Endothelial cell (in vitro differentiated cells): ENCODE results near the gene WFS1. TPM values are rescaled to one million over a fixed set of nuclear protein-coding genes. Genes with fewer than 3 reads are reported as not detected.

Source experiments
- DNase-seq: peaks from one replicate; pipeline ENCODE4 v3.0.0; 2021; ENCODE audit warnings: low spot score
- H3K27ac Mint-ChIP-seq: one replicate; pipeline ENCODE4 v1.8.0; 2021; ENCODE audit warnings: mixed read lengths, inconsistent platforms; ENCODE audit not compliant: unreplicated experiment
- H3K27me3 Mint-ChIP-seq: one replicate; pipeline ENCODE4 v1.8.0; 2021; ENCODE audit warnings: mild to moderate bottlenecking, moderate library complexity, mixed read lengths, inconsistent platforms; ENCODE audit not compliant: unreplicated experiment
- H3K36me3 Mint-ChIP-seq: one replicate; pipeline ENCODE4 v1.8.0; 2021; ENCODE audit warnings: mild to moderate bottlenecking, low read depth, mixed read lengths, inconsistent platforms; ENCODE audit not compliant: unreplicated experiment
- H3K4me1 Mint-ChIP-seq: one replicate; pipeline ENCODE4 v1.8.0; 2021; ENCODE audit warnings: mild to moderate bottlenecking, mixed read lengths, inconsistent platforms; ENCODE audit not compliant: unreplicated experiment
- H3K4me3 Mint-ChIP-seq: one replicate; pipeline ENCODE4 v1.8.0; 2021; ENCODE audit warnings: mild to moderate bottlenecking, mixed read lengths, inconsistent platforms; ENCODE audit not compliant: unreplicated experiment
- H3K9me3 Mint-ChIP-seq: one replicate; pipeline ENCODE4 v1.8.0; 2021; ENCODE audit warnings: mixed read lengths, inconsistent platforms; ENCODE audit not compliant: unreplicated experiment
- CTCF ChIP-seq: fragments of 200-600 bp; sonication (generic); IDR thresholded peaks from one replicate; pipeline ENCODE4 v1.5.0; 2021; ENCODE audit warnings: antibody characterized with exemption; ENCODE audit not compliant: unreplicated experiment
- total RNA-seq: library from RNA; stranded (reverse); fragmentation: NEBNext Ultra II Directional; extraction: Animal tissue kit (Norgen Biotek cat#: 25700); gene quantifications from one replicate; pipeline ENCODE4 v1.2.1, GENCODE V29; 2021; ENCODE audit not compliant: unreplicated experiment

The WFS1 gene
- total RNA-seq, 1 donor from 2014 or later: 53.2 TPM

GRCh38 chr4:6327220-6327917, 57.7 kb downstream of the WFS1 start:
- no peak overlapping the region for H3K27ac Mint-ChIP-seq
- peaks cover 14% of the 10 kb centered on the region for H3K27me3 Mint-ChIP-seq
- peak; percentile 94 for DNase-seq
- no peaks in the 10 kb centered on the region for H3K9me3 Mint-ChIP-seq
- no peak overlapping the region for H3K4me3 Mint-ChIP-seq
- peaks cover 37% of the 10 kb centered on the region for H3K4me1 Mint-ChIP-seq
- peaks cover 4% of the 10 kb centered on the region for H3K36me3 Mint-ChIP-seq
- peak; percentile 95 for TF ChIP-seq CTCF

GRCh38 chr4:6328526-6328925, 58.9 kb downstream of the WFS1 start:
- Mint-ChIP-seq H3K9me3 (no peaks in the 10 kb centered on the region), H3K27ac (no peak overlapping the region), H3K36me3 (peaks cover 4% of the 10 kb centered on the region), H3K4me1 (peaks cover 29% of the 10 kb centered on the region), H3K27me3 (peaks cover 15% of the 10 kb centered on the region), H3K4me3 (no peak overlapping the region)
- no peak for DNase-seq
- TF ChIP-seq CTCF: no peak

GRCh38 chr4:6329478-6330383, 60.1 kb downstream of the WFS1 start:
- no peak for TF ChIP-seq CTCF
- Mint-ChIP-seq H3K9me3 (no peaks in the 10 kb centered on the region), H3K27ac (no peak overlapping the region), H3K4me3 (no peak overlapping the region), H3K27me3 (peaks cover 19% of the 10 kb centered on the region), H3K4me1 (peaks cover 17% of the 10 kb centered on the region), H3K36me3 (peaks cover 4% of the 10 kb centered on the region)
- DNase-seq: no peak

DNA sequence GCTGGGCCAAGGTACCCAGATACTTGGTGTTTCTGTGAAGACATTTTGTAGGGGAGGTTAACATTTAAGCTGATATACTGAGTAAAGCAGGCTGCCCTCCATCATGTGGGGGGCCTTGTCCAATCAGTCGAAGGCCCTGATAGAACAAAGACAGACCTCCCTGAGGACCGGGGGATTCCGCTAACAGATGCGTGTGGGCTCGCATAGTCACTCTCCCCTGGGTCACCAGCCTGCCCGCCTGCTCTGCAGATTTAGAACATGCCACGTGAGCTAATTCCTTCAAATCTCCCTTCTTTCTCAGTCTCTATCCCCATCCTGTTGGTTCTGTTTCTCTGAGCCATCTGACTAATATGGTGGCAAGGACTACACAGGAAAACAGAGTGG, 60.7 kb downstream of the WFS1 start:
- Mint-ChIP-seq H3K4me1 (peaks cover 13% of the 10 kb centered on the region), H3K4me3 (no peak overlapping the region)

More for the DNA sequence above, 60.7 kb downstream of the WFS1 start:
- TF ChIP-seq CTCF: no peak
- no peak for DNase-seq
- H3K36me3 Mint-ChIP-seq: peaks cover 4% of the 10 kb centered on the region
- peaks cover 21% of the 10 kb centered on the region for H3K27me3 Mint-ChIP-seq
- H3K27ac Mint-ChIP-seq: no peak overlapping the region
- no peaks in the 10 kb centered on the region for H3K9me3 Mint-ChIP-seq
